Natural killer cell (primary cell): Measurements from ENCODE around the gene SPAG16. TPM values are rescaled to one million over a fixed set of nuclear protein-coding genes. Genes with fewer than 3 reads are reported as not detected.

Experiments
- ATAC-seq, 3 donors: fragments of 150-1000 bp in 2 of 3; fragments of 200-7000 bp in 1 of 3; cut with Tn5 transposase; 1 replicate in 1 of 3; 2 replicates in 2 of 3; pipeline ENCODE4 v1.10.0; 2021; ENCODE audit warnings: mild to moderate bottlenecking in 2 of 3, moderate library complexity in 2 of 3
- DNase-seq, 2 donors: peaks; one replicate each; pipeline versions ENCODE4 v3.0.0 to v3.0.0-alpha.2; 2013 to 2021; ENCODE audit warnings: mixed read lengths in 1 of 2
- H3K27ac ChIP-seq: one replicate; pipeline ENCODE4 v1.5.1; 2013; ENCODE audit warnings: mild to moderate bottlenecking, low read length
- H3K27me3 ChIP-seq: one replicate; pipeline ENCODE4 v1.6.1; 2013; ENCODE audit warnings: low read length; ENCODE audit not compliant: control insufficient read depth, insufficient read depth
- H3K36me3 ChIP-seq: one replicate; pipeline ENCODE4 v1.6.1; 2013; ENCODE audit warnings: low read length; ENCODE audit not compliant: control insufficient read depth, insufficient read depth
- H3K4me1 ChIP-seq: one replicate; pipeline ENCODE4 v1.6.1; 2013; ENCODE audit warnings: low read length; ENCODE audit not compliant: control insufficient read depth, insufficient read depth
- H3K4me3 ChIP-seq: one replicate; pipeline ENCODE4 v1.5.1; 2013; ENCODE audit warnings: low read length
- H3K9me3 ChIP-seq: one replicate; pipeline ENCODE4 v1.6.1; 2013; ENCODE audit warnings: low read length; ENCODE audit not compliant: control insufficient read depth, insufficient read depth
- H3K27ac Mint-ChIP-seq, 2 donors: one replicate each; pipeline ENCODE4 v1.8.0; 2022; ENCODE audit warnings: mild to moderate bottlenecking in 2 of 2, mixed read lengths in 2 of 2, moderate library complexity in 1 of 2
- H3K27me3 Mint-ChIP-seq, 2 donors: one replicate each; pipeline ENCODE4 v1.8.0; 2022; ENCODE audit warnings: low read depth in 2 of 2, mixed read lengths in 2 of 2
- H3K36me3 Mint-ChIP-seq: one replicate; pipeline ENCODE4 v1.8.0; 2022; ENCODE audit warnings: mixed read lengths
- H3K4me1 Mint-ChIP-seq, 2 donors: one replicate each; pipeline ENCODE4 v1.8.0; 2022; ENCODE audit warnings: mixed read lengths in 2 of 2
- H3K4me3 Mint-ChIP-seq: one replicate; pipeline ENCODE4 v1.8.0; 2022; ENCODE audit warnings: mild to moderate bottlenecking, moderate library complexity, mixed read lengths
- H3K9me3 Mint-ChIP-seq, 2 donors: one replicate each; pipeline ENCODE4 v1.8.0; 2022; ENCODE audit warnings: mixed read lengths in 2 of 2
- WGBS: methylation state at CpG from one replicate; pipeline ENCODE4 v1.1.7; 2013; ENCODE audit warnings: missing lambda C conversion rate; ENCODE audit not compliant: insufficient coverage; 5-methylcytosine and 5-hydroxymethylcytosine counted together
- intact Hi-C: fragments of 100-400 bp; cut with micrococcal nuclease; formaldehyde crosslinking; loops from one replicate; pipeline ENCODE4 v1.14.2; 2022
- total RNA-seq, 4 donors: library from RNA; stranded (reverse); fragments of 120-200 nt in 1 of 4; gene quantifications; one replicate each; pipeline versions ENCODE4 v1.2.3 to v1.2.4, GENCODE V29; 2013 to 2022
- TF ChIP-seq, protein P1 (sequence below): fragments of 200-600 bp; IDR thresholded peaks from one replicate; pipeline ENCODE4 v1.8.0; 2022; ENCODE audit warnings: antibody characterized with exemption

The SPAG16 gene
- total RNA-seq, 3 donors from 2014 or later (not counting 1 experiment from before 2014, with no cell fraction given): 3.5 to 5.8 (median 4.0) TPM

DNA sequence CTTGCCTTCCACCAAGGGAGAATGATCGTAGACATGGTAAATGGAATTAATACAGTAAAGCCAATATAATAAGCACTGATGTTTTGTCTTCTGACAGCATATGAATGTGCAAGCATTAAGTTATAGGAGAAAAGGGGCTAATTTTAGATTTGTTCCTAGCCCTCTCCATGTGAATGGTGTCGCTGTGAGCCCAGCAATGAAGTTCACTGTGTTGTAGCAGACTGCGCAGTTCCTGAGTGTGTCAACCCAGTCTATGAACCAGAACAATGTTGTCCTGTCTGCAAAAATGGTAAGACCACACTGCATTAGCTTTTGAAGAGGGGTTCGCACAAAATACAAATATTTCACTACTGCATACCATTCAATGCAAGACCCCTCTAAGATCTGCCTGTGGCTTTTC lies 1152.2 kb downstream of the SPAG16 start:
- H3K4me1 Mint-ChIP-seq: no peaks in the 10 kb centered on the region
- intact Hi-C loops: no loop called here

DNA sequence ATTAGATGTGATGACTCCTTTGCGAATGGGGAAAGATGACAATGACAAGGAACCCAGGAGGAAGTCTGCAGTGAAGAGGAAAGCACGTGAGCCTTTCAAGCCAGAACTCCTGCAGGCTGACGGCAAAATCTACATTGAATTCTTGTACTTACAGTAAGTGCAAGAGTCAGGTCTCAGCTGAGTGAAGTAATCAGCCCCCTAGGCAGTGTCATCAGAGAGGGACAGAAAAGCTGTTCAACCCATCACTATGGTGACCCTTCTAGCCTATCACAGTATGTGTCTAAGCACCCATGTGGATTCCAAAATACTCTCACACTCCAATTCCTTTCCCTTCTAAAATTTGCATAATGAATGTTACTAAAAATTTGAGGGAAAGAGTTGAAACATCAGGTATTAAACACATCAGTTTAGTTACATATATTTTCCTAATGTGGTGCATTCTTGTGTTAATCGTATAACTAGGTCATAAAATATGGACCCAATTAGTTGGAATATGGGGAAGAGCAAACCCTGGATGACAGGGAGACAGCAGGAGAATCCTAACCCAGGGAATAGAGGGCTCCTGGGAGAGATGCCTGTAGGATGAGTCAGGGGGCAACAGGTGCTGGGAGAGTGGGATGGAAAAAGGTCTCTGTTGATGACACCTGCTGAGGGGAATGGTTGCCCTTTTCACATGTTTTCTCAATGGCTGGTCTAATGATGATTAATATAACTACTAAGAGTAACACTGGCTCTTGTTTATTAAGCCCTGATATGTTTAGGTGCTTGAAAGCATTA lies 1166.0 kb downstream of the SPAG16 start:
- H3K9me3 Mint-ChIP-seq: peaks cover 0 to 7% of the 10 kb centered on the region in 2 donors
- Histone ChIP-seq H3K36me3 (no peaks in the 10 kb centered on the region), H3K27me3 (no peaks in the 10 kb centered on the region), H3K4me3 (no peak overlapping the region), H3K27ac (no peak overlapping the region), H3K4me1 (no peaks in the 10 kb centered on the region), H3K9me3 (no peaks in the 10 kb centered on the region)
- H3K27me3 Mint-ChIP-seq: no peaks in the 10 kb centered on the region
- intact Hi-C loops: no loop called here
- no peaks in the 10 kb centered on the region for H3K36me3 Mint-ChIP-seq
- H3K27ac Mint-ChIP-seq: no peak overlapping the region
- H3K4me1 Mint-ChIP-seq: no peaks in the 10 kb centered on the region
- DNase-seq (no peak), ATAC-seq (no peak)
- H3K4me3 Mint-ChIP-seq: no peak overlapping the region
- WGBS: 90% methylated on average over 4 of the region's 4 CpGs
- TF ChIP-seq, protein P1, sequence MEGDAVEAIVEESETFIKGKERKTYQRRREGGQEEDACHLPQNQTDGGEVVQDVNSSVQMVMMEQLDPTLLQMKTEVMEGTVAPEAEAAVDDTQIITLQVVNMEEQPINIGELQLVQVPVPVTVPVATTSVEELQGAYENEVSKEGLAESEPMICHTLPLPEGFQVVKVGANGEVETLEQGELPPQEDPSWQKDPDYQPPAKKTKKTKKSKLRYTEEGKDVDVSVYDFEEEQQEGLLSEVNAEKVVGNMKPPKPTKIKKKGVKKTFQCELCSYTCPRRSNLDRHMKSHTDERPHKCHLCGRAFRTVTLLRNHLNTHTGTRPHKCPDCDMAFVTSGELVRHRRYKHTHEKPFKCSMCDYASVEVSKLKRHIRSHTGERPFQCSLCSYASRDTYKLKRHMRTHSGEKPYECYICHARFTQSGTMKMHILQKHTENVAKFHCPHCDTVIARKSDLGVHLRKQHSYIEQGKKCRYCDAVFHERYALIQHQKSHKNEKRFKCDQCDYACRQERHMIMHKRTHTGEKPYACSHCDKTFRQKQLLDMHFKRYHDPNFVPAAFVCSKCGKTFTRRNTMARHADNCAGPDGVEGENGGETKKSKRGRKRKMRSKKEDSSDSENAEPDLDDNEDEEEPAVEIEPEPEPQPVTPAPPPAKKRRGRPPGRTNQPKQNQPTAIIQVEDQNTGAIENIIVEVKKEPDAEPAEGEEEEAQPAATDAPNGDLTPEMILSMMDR: no peak

More for the DNA sequence above, 1152.2 kb downstream of the SPAG16 start:
- Histone ChIP-seq H3K4me1 (no peaks in the 10 kb centered on the region), H3K27ac (no peak overlapping the region), H3K9me3 (no peaks in the 10 kb centered on the region), H3K4me3 (no peak overlapping the region), H3K36me3 (no peaks in the 10 kb centered on the region), H3K27me3 (no peaks in the 10 kb centered on the region)
- no peaks in the 10 kb centered on the region for H3K27me3 Mint-ChIP-seq
- no peaks in the 10 kb centered on the region for H3K36me3 Mint-ChIP-seq
- 95% methylated on average over 4 of the region's 4 CpGs for WGBS
- DNase-seq: no peak
- no peak for ATAC-seq
- peaks cover 10 to 12% of the 10 kb centered on the region in 2 donors for H3K9me3 Mint-ChIP-seq
- H3K4me3 Mint-ChIP-seq: no peak overlapping the region
- TF ChIP-seq, protein P1: no peak
- H3K27ac Mint-ChIP-seq: no peak overlapping the region

DNA sequence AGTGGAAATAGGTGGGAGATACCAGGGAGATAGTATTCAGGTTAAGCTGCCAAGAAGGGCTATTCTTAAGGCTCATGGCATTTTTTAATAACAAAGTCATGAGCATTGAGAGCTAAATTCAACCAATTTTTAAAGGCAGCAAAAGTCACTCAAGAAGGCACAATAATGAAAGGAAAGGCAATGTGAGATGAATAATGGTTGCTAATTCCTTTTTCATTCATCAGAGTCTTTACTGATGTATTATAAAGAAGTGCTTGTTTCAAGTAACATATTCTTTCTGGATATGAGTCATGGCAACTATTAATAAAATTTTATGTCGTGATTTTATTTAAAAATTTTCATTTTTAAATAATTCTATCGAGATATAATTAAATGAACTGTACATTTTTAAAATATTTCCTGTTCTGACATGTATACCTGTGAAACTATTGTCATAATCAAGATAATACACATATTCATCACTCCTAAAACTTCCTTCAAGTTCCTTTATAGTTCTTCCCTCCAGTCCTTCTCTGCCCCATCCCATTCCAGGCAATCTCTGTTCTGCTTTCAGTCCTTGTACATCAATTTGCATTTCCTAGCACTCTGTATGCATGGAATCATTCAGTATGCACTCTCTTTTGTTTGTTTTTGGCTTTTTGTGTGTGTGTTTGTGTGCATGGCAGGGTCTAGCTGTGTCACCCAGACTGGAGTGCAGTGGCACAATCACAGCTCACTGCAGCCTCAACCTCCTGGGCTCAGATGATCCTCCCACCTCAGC lies 1167.4 kb downstream of the SPAG16 start:
- H3K4me3 ChIP-seq: no peak overlapping the region
- no peak overlapping the region for H3K4me3 Mint-ChIP-seq
- no peak for DNase-seq
- TF ChIP-seq, protein P1: no peak
- no peak for ATAC-seq
- H3K27me3 ChIP-seq: no peaks in the 10 kb centered on the region
- no peak overlapping the region for H3K27ac ChIP-seq
- no peak overlapping the region for H3K27ac Mint-ChIP-seq
- no CpG with 5 or more reads among the region's 2 CpGs for WGBS
- no peaks in the 10 kb centered on the region for H3K27me3 Mint-ChIP-seq
- H3K4me1 ChIP-seq: no peaks in the 10 kb centered on the region
- no peaks in the 10 kb centered on the region for H3K4me1 Mint-ChIP-seq
- peaks cover 0 to 9% of the 10 kb centered on the region in 2 donors for H3K9me3 Mint-ChIP-seq
- no peaks in the 10 kb centered on the region for H3K36me3 Mint-ChIP-seq
- intact Hi-C loops: no loop called here
- no peaks in the 10 kb centered on the region for H3K9me3 ChIP-seq
- H3K36me3 ChIP-seq: no peaks in the 10 kb centered on the region

Other genes with a start within 250 kb of the SPAG16 start
- gene IKZF2, start 132.9 kb upstream of the SPAG16 start, total RNA-seq: 100 to 1,000 TPM in 2 of 3 donors, 10 to 100 TPM in 1; 74.4 to 162 (median 133) TPM